Measurements from ENCODE around the gene LYPLA2.
"Not testable (repeated sequence)": the region's sequence is repeated elsewhere in the genome, so short reads cannot be mapped to it uniquely, and the experiment has no call there.

LYPLA2 gene

GRCh38 chr1:23779826-23780371, 11.0 kb upstream of the LYPLA2 start:
- no peak for DNase-seq

- not testable (repeated sequence) for DNase-seq
Observed at GRCh38 chr1:23783141-23783540, 7.8 kb upstream of the LYPLA2 start.

- no peak for DNase-seq
Observed at GRCh38 chr1:23784846-23785245, 6.1 kb upstream of the LYPLA2 start.

- no peak for DNase-seq
Observed at GRCh38 chr1:23787701-23788100, 3.2 kb upstream of the LYPLA2 start.

- no peak for DNase-seq
Observed at GRCh38 chr1:23788695-23789094, 2.2 kb upstream of the LYPLA2 start.

GRCh38 chr1:23791516-23792047, 637 bp downstream of the LYPLA2 start:
- peak; percentile 28 for DNase-seq

- DNase-seq: no peak
Observed at GRCh38 chr1:23792151-23792945, 1.4 kb downstream of the LYPLA2 start.

GRCh38 chr1:23793018-23793781, 2.3 kb downstream of the LYPLA2 start:
- no peak for DNase-seq

GRCh38 chr1:23793861-23794731, 3.2 kb downstream of the LYPLA2 start:
- no peak for DNase-seq

GRCh38 chr1:23794732-23795182, 3.8 kb downstream of the LYPLA2 start:
- not testable (repeated sequence) for DNase-seq

GRCh38 chr1:23795676-23796465, 4.9 kb downstream of the LYPLA2 start:
- no peak for DNase-seq

GRCh38 chr1:23796466-23797271, 5.7 kb downstream of the LYPLA2 start:
- no peak for DNase-seq

- no peak for DNase-seq
Observed at GRCh38 chr1:23797478-23798448, 6.8 kb downstream of the LYPLA2 start.

- DNase-seq: no peak
Observed at GRCh38 chr1:23798662-23799142, 7.8 kb downstream of the LYPLA2 start.

GRCh38 chr1:23799255-23799569, 8.3 kb downstream of the LYPLA2 start:
- no peak for DNase-seq

GRCh38 chr1:23799570-23800399, 8.8 kb downstream of the LYPLA2 start:
- peak; percentile 26 for DNase-seq

- DNase-seq: peak; percentile 97
Observed at GRCh38 chr1:23800400-23801337, 9.7 kb downstream of the LYPLA2 start, which contains the start of gene GALE. Gene GALE, minus strand, starts transcription at chr1:23800754. Its CDS starts 1,747 bp downstream, at chr1:23799007.

All from stimulated activated CD4-positive, alpha-beta T cell treated with anti-CD3 and anti-CD28 coated beads, Interleukin-4, amount 100 ng/mL, for 24 hours (primary cell).